GM15510 (cell line): ENCODE measurements around the gene DYNC1H1.

Source experiments
- POLR2A ChIP-seq: IDR thresholded peaks from 3 replicates; pipeline ENCODE4 v1.6.1; 2011; ENCODE audit warnings: borderline replicate concordance; ENCODE audit not compliant: insufficient read length; ENCODE audit errors: extremely low read depth

DYNC1H1 gene

GRCh38 chr14:101964297-101965180 lies at the start of gene DYNC1H1:
Gene DYNC1H1, plus strand, starts transcription at chr14:101964573. Its CDS starts 119 bp downstream, at chr14:101964692.
- peak; percentile 96 for TF ChIP-seq POLR2A

GRCh38 chr14:101915871-101916815 lies 48.2 kb upstream of the DYNC1H1 start:
- TF ChIP-seq POLR2A: no peak

- no peak for TF ChIP-seq POLR2A
Observed at GRCh38 chr14:101916816-101917412, 47.5 kb upstream of the DYNC1H1 start.

- TF ChIP-seq POLR2A: peak; percentile 12
Observed at GRCh38 chr14:101917413-101918017, 46.9 kb upstream of the DYNC1H1 start.

- TF ChIP-seq POLR2A: no peak
Observed at GRCh38 chr14:101918065-101918989, 46.0 kb upstream of the DYNC1H1 start.

- no peak for TF ChIP-seq POLR2A
Observed at GRCh38 chr14:101920271-101920670, 44.1 kb upstream of the DYNC1H1 start.

GRCh38 chr14:101922866-101923265 lies 41.5 kb upstream of the DYNC1H1 start:
- TF ChIP-seq POLR2A: no peak

GRCh38 chr14:101925152-101925551 lies 39.2 kb upstream of the DYNC1H1 start:
- no peak for TF ChIP-seq POLR2A

GRCh38 chr14:101926085-101926484 lies 38.3 kb upstream of the DYNC1H1 start:
- no peak for TF ChIP-seq POLR2A

GRCh38 chr14:101926620-101927019 lies 37.8 kb upstream of the DYNC1H1 start:
- no peak for TF ChIP-seq POLR2A

GRCh38 chr14:101927859-101928258 lies 36.5 kb upstream of the DYNC1H1 start:
- no peak for TF ChIP-seq POLR2A

GRCh38 chr14:101928415-101928841 lies 35.9 kb upstream of the DYNC1H1 start:
- TF ChIP-seq POLR2A: no peak

GRCh38 chr14:101929096-101929495 lies 35.3 kb upstream of the DYNC1H1 start:
- TF ChIP-seq POLR2A: no peak
